HG02623 (cell line): ENCODE data around the gene HECW1.
"Not testable (repeated sequence)": the region's sequence is repeated elsewhere in the genome, so short reads cannot be mapped to it uniquely, and the experiment has no call there.

ENCODE experiments used
- ATAC-seq: cut with Tn5 transposase; IDR thresholded peaks from one replicate; pipeline ENCODE4 v1.9.1; 2021; ENCODE audit warnings: moderate library complexity; ENCODE audit not compliant: unreplicated experiment

HECW1 gene

GRCh38 chr7:43345696-43346095, 233.2 kb downstream of the HECW1 start:
- not testable (repeated sequence) for ATAC-seq

DNA sequence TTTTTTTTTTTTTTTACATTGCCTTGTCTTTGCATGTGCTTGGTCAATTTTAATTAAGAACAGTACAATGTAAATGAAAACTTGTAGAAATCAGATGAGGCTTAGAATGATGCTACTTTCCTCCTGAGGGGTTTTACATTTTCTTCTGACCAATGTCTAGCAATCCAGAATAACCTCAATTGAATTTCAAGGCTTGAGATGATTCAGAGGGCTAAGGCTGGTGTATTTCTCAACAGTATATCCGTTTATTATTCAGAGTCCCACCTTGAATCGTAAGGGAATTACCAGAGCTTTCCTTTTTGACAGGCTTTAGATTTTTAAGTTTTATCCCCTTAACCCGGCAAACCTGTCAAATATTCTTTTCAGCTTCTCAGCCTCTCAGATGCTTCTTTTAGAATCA, 239.2 kb downstream of the HECW1 start:
- ATAC-seq = no peak

- no peak for ATAC-seq
Observed at GRCh38 chr7:43353902-43354301, 241.5 kb downstream of the HECW1 start.

DNA sequence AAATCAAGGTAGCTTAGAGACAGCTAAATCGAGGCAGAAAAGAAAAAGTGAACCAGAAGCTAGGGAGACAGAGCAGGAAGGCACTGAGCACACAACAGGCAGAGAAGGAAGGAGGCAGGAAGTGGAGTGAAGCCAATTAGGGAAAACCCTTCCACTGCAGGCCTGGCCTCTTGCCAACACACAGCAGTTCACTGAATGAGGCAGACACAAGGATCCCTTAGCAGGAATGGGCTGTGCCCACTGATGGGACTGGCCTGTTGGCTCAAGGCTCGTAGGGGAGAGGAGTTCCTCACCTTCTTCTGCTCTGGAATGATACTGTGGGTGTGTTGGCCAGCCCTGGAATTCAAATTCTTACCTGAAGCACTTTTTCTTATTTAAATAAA, 250.2 kb downstream of the HECW1 start:
- no peak for ATAC-seq

GRCh38 chr7:43363035-43363791, 250.8 kb downstream of the HECW1 start:
- no peak for ATAC-seq

DNA sequence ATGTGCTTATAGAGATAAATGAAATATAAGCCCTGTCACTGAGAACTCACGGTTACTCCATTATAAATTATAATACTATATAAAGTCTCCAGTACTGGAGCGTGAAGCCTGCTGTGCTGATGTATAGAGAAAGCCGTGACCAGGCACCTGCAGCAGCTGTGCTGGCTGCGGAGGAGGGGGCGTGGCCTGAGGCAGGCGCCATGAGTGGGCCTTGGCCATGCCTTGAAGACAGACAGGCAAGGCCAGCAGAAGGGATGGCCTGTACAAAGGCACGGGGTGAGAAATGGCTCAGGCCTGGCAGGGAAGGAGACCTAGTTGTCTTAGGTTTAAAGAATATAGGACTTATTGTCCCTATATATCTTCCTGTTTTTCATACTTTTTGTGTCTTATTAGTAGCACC, 251.9 kb downstream of the HECW1 start:
- no peak for ATAC-seq

- ATAC-seq = no peak
Observed at GRCh38 chr7:43372676-43373355, 260.4 kb downstream of the HECW1 start.

DNA sequence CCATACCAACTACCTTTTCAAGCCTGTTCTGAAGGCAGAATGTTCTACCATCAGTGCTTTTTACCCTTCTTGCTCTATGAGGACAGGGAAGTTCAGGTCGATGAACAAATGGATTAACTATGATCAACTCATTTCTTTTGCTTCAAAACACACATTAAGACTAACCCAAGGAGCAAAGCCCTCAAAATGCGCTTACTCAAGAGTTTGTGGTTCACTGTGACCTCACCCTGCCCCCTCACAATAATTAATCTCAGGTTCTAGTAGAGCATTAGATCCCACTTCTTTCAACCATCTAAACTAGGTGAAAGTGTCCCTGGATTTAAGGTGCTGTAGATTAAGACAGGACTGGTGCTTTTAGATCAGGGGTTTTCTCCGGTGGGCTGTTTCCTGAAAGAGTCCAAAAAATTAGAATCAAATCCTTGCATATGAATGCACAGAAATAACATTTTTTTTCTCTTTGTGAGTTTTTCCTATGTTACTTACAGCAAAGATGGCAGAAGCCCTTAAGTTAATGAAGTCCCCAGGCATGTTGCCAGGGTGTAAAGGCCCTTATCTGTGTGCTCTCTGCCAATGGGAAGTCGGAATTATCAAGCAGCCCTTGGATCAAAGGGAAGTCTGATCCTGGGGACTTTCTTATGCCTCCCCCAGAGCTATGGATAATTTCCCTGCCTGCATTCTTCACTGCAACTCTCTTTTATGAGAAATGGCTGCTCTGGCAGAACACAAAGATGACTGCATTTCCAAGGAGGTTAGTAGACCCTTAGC, 264.9 kb downstream of the HECW1 start:
- ATAC-seq = no peak

DNA sequence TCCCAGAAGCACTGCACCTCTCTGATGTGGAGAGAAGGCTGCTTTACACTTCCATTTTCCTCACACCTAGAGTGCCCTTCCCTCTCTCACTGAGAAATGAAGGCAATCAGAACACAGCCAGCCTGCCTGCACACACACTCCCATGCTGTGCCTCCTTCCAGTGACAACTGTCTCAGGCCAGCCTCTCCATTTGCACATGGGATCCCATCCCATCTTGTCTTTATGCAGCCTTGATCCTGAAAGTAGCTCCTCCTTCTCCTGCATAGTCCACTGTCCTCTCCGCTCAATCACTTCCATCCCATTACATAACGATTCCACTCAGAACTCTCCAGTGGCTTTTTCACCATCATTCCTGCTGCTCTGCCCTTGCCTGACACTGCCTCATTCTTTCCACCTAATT, 266.8 kb downstream of the HECW1 start:
- no peak for ATAC-seq

GRCh38 chr7:43384616-43385308, 272.3 kb downstream of the HECW1 start:
- no peak for ATAC-seq

- no peak for ATAC-seq
Observed at GRCh38 chr7:43385309-43385680, 272.8 kb downstream of the HECW1 start.

DNA sequence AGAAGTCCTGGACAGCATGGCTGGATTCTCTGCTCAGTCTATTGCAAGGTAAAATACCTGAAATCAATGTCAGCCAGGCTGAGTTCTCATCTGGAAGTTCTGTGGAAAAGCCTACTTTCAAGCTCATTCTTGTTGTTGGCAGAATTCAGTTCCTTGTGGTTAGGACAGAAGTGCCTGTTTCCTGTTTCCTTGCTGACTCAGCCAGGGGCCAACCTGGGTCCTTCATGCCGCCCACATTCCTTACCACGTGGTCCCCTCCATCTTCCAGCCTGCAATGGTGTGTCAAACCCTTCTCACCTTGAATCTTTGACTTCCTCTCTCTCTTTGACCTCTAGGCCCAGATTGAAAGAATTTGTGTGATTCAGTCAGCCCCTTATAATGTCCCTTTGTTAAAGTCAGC, 273.4 kb downstream of the HECW1 start:
- no peak for ATAC-seq

DNA sequence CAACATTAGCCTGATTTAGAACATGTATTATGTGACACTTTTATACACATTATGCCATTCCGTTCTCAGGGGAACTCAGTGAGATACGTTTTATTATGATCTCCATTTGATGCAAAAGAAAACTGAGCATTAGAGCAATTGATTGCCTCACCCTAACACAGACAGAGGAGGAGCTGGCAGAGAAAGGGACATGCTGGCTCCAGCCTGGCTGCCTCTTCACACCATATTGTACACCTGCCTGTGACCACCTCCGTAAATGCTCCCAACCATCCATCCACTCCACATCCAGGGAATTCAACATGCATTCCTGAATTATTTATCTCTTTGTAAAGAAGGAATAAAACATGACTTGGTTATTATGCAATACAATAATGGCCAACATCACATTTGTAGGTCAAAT, 275.5 kb downstream of the HECW1 start:
- no peak for ATAC-seq

- ATAC-seq = no peak
Observed at GRCh38 chr7:43390576-43390975, 278.1 kb downstream of the HECW1 start.

- ATAC-seq = no peak
Observed at GRCh38 chr7:43391518-43391917, 279.1 kb downstream of the HECW1 start.

GRCh38 chr7:43392638-43393330, 280.3 kb downstream of the HECW1 start:
- no peak for ATAC-seq

- no peak for ATAC-seq
Observed at GRCh38 chr7:43394441-43395130, 282.1 kb downstream of the HECW1 start.

DNA sequence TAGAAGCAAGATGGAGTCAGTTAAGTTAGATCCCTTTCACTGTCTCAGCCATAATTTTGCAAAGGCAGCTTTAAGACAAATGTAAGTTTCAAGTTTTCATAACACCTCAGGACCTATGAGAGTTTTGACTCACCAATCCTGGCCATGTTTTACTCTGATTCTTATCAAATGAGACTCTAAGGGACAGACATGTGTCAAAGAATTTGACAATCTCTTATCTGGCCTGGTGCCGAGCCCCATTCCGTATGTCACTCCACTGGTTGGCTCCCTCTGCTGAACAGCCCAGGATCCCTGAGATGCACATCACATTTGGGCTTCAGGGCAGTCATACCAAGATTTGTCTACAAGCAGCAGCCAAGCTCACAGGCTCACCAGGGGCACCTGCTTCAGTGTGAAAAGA, 282.9 kb downstream of the HECW1 start:
- ATAC-seq = no peak

DNA sequence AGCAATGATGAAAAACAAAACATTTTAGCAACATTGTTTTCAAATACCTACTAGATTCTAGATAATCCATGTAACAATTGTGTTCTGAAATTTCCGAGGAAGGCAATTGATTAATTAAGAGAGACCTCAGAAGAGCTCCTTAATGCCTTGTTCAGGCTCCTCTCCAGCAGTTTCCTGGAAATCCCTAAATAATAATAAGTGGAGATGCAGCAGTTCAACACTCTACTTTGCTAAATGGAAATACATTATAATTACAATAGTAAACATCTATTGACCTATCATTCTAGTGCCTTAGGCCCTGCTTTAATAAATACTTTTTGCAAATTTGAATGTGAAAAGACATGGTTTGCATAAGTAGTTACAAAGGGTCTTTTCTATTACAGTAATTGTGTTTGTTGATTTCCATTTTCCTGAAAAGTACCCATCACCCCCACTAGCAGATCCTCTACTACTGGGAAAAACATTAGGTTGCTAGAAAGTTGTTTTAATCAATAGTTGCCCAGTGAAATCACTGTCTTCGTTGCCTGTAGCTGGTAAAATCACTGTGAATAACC, 283.8 kb downstream of the HECW1 start:
- no peak for ATAC-seq

- no peak for ATAC-seq
Observed at GRCh38 chr7:43398831-43399230, 286.4 kb downstream of the HECW1 start.
